Nephron progenitor cell (in vitro differentiated cells): ENCODE results near the gene RNF168.
"Not testable (repeated sequence)": the region's sequence is repeated elsewhere in the genome, so short reads cannot be mapped to it uniquely, and the experiment has no call there.

ENCODE experiments used
- DNase-seq: peaks from one replicate; pipeline ENCODE4 v3.0.0; 2021
- H3K27ac Mint-ChIP-seq: 2 replicates; pipeline ENCODE4 v1.8.0; 2021; ENCODE audit warnings: mild to moderate bottlenecking, moderate library complexity, mixed read lengths
- H3K27me3 Mint-ChIP-seq: 2 replicates; pipeline ENCODE4 v1.8.0; 2021; ENCODE audit warnings: mild to moderate bottlenecking, low read depth, mixed read lengths; ENCODE audit not compliant: poor library complexity
- H3K36me3 Mint-ChIP-seq: 2 replicates; pipeline ENCODE4 v1.8.0; 2021; ENCODE audit warnings: low read depth, mixed read lengths
- H3K4me1 Mint-ChIP-seq: 2 replicates; pipeline ENCODE4 v1.8.0; 2021; ENCODE audit warnings: mixed read lengths
- H3K4me3 Mint-ChIP-seq: 2 replicates; pipeline ENCODE4 v1.8.0; 2021; ENCODE audit warnings: mild to moderate bottlenecking, moderate library complexity, mixed read lengths
- H3K9me3 Mint-ChIP-seq: 2 replicates; pipeline ENCODE4 v1.8.0; 2021; ENCODE audit warnings: mild to moderate bottlenecking, moderate library complexity, mixed read lengths
- TF ChIP-seq, protein P1 (sequence below): fragments of 200-600 bp; sonication (generic); IDR thresholded peaks from 2 replicates; pipeline ENCODE4 v1.5.0; 2021; ENCODE audit warnings: antibody characterized with exemption

RNF168 gene

DNA sequence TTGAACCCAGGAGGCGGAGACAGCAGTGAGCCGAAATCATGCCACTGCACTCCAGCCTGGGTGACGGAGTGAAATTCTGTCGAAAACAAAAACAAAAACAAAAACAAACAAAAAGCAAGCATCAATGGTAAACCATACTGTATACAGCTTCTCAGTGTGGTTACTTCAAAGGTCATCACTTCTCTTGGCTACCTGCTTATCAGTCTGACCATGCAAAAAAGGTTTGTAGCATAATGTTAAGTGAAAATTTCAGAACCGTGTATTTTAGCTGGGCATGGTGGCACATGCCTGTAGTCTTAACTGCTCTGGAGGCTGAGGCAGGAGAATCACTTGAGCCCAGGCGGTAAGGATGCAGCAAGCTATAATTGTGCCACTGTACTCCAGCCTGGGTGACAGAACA lies 75.5 kb downstream of the RNF168 start:
- Mint-ChIP-seq H3K4me1 (peaks cover 20% of the 10 kb centered on the region), H3K27ac (no peak overlapping the region), H3K9me3 (no peaks in the 10 kb centered on the region), H3K27me3 (peaks cover 3% of the 10 kb centered on the region), H3K4me3 (no peak overlapping the region), H3K36me3 (peaks cover 58% of the 10 kb centered on the region)
- TF ChIP-seq, protein P1, sequence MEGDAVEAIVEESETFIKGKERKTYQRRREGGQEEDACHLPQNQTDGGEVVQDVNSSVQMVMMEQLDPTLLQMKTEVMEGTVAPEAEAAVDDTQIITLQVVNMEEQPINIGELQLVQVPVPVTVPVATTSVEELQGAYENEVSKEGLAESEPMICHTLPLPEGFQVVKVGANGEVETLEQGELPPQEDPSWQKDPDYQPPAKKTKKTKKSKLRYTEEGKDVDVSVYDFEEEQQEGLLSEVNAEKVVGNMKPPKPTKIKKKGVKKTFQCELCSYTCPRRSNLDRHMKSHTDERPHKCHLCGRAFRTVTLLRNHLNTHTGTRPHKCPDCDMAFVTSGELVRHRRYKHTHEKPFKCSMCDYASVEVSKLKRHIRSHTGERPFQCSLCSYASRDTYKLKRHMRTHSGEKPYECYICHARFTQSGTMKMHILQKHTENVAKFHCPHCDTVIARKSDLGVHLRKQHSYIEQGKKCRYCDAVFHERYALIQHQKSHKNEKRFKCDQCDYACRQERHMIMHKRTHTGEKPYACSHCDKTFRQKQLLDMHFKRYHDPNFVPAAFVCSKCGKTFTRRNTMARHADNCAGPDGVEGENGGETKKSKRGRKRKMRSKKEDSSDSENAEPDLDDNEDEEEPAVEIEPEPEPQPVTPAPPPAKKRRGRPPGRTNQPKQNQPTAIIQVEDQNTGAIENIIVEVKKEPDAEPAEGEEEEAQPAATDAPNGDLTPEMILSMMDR, result no peak
- no peak for DNase-seq

DNA sequence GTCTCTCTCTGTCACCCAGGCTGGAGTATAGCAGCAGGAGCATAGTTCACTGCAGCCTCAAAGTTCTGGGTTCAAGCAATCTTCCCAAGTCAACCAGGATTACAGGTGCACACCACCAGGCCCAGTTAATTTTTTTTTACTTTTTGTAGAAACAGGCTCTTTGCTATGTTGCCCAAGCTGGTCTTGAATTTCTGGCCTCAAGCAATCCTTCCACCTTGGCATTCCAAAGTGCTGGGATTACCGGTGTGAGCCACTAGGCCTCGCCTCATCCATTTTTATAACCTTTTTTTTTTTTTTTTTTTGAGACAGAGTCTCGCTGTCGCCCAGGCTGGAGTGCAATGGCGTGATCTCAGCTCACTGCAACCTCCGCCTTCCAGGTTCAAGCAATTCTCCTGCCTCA lies 79.1 kb downstream of the RNF168 start:
- DNase-seq, H3K27ac Mint-ChIP-seq, H3K4me1 Mint-ChIP-seq, H3K27me3 Mint-ChIP-seq, H3K4me3 Mint-ChIP-seq: not testable (repeated sequence)
- Mint-ChIP-seq H3K36me3 (peaks cover 84% of the 10 kb centered on the region), H3K9me3 (peaks cover 15% of the 10 kb centered on the region)

DNA sequence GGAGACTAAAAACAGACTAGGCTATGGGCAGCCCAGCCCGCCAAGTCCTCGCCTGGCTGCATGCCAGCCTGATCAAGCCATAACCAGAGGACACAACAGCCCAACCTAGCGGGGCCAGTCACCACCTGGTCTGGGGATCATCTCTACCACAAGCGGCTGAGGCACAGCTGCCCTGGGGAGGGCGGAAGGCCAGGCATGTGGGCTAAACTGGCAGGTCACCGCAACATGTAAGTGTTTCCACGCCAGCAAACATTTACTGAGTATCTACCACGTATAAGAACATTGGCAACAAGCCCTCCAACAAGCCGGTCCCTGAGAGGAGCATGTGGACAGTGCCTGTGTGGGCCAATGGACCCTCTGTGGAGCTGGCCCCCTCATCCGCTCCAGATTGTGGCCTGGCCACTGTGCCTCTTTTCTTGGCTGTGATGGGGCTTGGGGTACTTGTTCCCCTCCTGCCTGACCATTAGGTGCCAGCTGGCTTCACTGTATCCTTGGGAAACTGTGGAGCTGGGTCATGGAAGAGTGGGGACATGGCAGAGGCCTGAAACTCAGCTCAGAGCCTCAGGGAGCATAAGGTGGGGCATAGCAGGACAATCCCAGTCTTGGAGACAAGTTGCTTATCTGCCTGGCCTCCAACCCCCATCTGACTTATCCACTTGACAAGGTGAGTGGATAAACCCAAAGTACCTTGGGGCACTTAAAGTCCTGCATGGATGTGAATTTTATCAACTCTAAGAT lies 80.4 kb downstream of the RNF168 start:
- H3K27ac Mint-ChIP-seq, result no peak overlapping the region
- H3K4me3 Mint-ChIP-seq, result no peak overlapping the region
- H3K27me3 Mint-ChIP-seq, result peaks cover 4% of the 10 kb centered on the region
- TF ChIP-seq, protein P1, result no peak
- H3K4me1 Mint-ChIP-seq, result no peaks in the 10 kb centered on the region
- DNase-seq, result no peak
- peaks cover 87% of the 10 kb centered on the region for H3K36me3 Mint-ChIP-seq
- H3K9me3 Mint-ChIP-seq, result peaks cover 23% of the 10 kb centered on the region

DNA sequence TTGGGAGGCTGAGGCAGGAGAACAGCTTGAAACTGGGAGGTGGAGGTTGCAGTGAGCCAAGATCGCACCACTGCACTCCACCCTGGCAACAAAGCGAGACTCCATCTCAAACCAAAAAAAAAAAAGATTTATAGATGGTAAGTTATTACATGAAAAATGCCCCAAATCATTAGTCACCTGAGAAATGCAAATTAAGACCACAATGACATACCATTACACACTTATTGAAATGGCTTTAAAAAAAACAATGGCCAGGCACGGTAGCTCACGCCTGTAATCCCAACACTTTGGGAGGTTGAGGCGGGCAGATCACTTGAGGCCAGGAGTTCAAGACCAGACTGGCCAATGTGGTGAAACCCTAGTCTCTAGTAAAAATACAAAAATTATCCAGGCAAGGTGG lies 81.9 kb downstream of the RNF168 start:
- not testable (repeated sequence) for H3K4me1 Mint-ChIP-seq, DNase-seq, H3K27me3 Mint-ChIP-seq, H3K27ac Mint-ChIP-seq, H3K4me3 Mint-ChIP-seq
- H3K9me3 Mint-ChIP-seq, result peaks cover 35% of the 10 kb centered on the region
- H3K36me3 Mint-ChIP-seq, result peaks cover 86% of the 10 kb centered on the region

DNA sequence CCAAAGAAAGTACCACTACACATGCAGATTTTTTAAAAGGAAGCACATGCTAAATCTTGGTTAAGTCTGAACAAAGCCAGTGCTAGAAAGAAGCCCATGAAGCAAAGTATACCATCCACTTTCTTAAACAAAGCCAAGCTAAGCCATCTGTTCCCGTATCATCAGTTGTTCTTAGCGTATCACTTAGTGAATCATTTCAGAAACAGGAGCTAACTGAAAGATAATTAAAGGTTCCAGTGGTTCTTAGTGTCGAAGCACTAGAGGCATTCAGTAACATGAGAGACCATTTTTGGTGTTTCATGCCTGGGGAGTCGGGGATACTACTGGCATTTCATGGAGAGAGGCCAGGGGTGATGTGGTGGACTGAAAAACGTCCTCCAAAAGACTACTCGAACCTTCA lies 84.2 kb downstream of the RNF168 start:
- TF ChIP-seq, protein P1, result no peak
- Mint-ChIP-seq H3K36me3 (peaks cover 81% of the 10 kb centered on the region), H3K9me3 (peaks cover 50% of the 10 kb centered on the region), H3K27ac (no peak overlapping the region), H3K27me3 (peaks cover 4% of the 10 kb centered on the region), H3K4me1 (no peaks in the 10 kb centered on the region), H3K4me3 (no peak overlapping the region)
- no peak for DNase-seq
